Duodenal mucosa (tissue), 2 donors: Measurements from ENCODE around the gene GATAD2A.
"Not testable (repeated sequence)": the region's sequence is repeated elsewhere in the genome, so short reads cannot be mapped to it uniquely, and the experiment has no call there.

ENCODE experiments used
- H3K27ac ChIP-seq: one replicate; pipeline ENCODE4 v1.7.0; 2013; ENCODE audit warnings: low read depth, low read length
- H3K27me3 ChIP-seq, 2 donors: one replicate each; pipeline ENCODE4 v1.7.0; 2013; ENCODE audit warnings: low read length in 2 of 2, control low read depth in 1 of 2; ENCODE audit not compliant: insufficient read depth in 2 of 2, control insufficient read depth in 1 of 2
- H3K36me3 ChIP-seq, 2 donors: one replicate each; pipeline ENCODE4 v1.7.0; 2013; ENCODE audit warnings: low read length in 2 of 2, control low read depth in 1 of 2; ENCODE audit not compliant: insufficient read depth in 2 of 2, control insufficient read depth in 1 of 2
- H3K4me1 ChIP-seq, 2 donors: one replicate each; pipeline ENCODE4 v1.7.0; 2013; ENCODE audit warnings: low read length in 2 of 2, control low read depth in 1 of 2; ENCODE audit not compliant: insufficient read depth in 2 of 2, control insufficient read depth in 1 of 2
- H3K4me3 ChIP-seq, 2 donors: one replicate each; pipeline ENCODE4 v1.7.0; 2013; ENCODE audit warnings: low read length in 2 of 2, low read depth in 1 of 2
- H3K9ac ChIP-seq, 2 donors: one replicate each; pipeline ENCODE4 v1.7.0; 2013; ENCODE audit warnings: low read length in 2 of 2, low read depth in 1 of 2
- H3K9me3 ChIP-seq, 2 donors: one replicate each; pipeline ENCODE4 v1.7.0; 2013; ENCODE audit warnings: low read length in 2 of 2, control low read depth in 1 of 2; ENCODE audit not compliant: control insufficient read depth in 1 of 2

The GATAD2A gene

DNA sequence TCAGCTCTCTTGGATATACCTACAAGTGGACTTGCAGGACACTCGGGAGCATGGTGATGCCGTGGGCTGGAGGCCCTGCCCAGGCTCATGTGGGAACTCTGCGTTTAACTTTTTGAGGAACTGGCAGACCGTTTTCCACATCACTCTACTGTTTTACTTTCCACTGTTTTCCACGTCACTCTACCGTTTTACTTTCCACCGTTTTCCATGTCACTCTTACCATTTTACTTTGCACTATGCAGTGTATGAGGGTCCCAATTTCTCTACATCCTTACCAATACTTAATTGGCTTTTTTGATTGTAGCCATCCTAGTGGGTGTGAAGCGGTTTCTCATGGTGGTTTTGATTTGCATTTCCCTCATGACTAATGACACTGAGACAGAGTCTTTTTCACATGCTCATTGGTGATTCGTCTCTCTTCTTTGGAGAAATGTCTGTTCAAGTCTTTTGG is 40.5 kb downstream of the GATAD2A start:
- H3K27ac ChIP-seq, result no peak overlapping the region
- no peak overlapping the region for H3K4me3 ChIP-seq
- peaks cover 0 to 3% of the 10 kb centered on the region in 2 donors for H3K36me3 ChIP-seq
- H3K9me3 ChIP-seq, result no peaks in the 10 kb centered on the region
- no peaks in the 10 kb centered on the region for H3K27me3 ChIP-seq
- H3K4me1 ChIP-seq, result peaks cover 13 to 21% of the 10 kb centered on the region in 2 donors
- no peak overlapping the region for H3K9ac ChIP-seq

DNA sequence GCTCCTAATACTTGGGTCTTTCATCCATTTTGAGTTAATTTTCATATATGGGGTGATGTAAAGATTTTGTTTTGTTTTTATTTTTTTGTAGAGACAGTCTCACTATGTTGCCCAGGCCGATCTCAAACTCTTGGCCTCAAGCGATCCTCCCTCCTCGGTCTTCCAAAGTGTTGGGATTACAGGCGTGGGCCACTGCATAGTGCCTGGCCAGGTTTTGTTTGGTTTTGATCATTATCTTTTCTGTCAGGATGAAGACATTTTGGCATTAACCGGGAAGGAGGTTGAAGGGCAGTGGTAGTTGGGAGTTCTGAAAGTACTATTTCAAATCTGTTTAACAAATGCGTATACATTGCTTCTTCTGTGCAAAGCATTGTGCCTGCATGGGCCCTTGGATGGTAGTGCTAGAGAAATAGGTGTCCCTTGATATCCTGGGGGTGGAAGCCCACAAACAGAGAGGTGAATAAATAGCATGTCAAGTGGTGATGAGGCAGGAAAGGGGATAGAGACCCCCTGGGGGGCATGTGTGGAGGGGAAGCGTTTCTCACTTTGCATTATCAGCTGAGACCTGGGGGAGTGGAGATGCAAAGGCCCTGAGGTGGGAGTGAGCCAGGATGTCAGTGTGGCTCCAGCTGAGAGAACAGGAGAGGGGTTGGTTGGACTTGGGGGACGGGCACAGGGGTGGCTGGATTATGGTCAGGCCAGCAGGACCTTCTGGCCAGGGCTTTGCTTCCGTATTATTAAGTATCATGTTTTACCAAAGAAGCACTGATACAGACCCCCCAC is 41.4 kb downstream of the GATAD2A start:
- Histone ChIP-seq H3K27me3 (no peaks in the 10 kb centered on the region), H3K27ac (no peak overlapping the region), H3K9ac (no peak overlapping the region), H3K9me3 (no peaks in the 10 kb centered on the region), H3K36me3 (peaks cover 0 to 3% of the 10 kb centered on the region in 2 donors), H3K4me3 (no peak overlapping the region), H3K4me1 (peaks cover 14 to 27% of the 10 kb centered on the region in 2 donors)

DNA sequence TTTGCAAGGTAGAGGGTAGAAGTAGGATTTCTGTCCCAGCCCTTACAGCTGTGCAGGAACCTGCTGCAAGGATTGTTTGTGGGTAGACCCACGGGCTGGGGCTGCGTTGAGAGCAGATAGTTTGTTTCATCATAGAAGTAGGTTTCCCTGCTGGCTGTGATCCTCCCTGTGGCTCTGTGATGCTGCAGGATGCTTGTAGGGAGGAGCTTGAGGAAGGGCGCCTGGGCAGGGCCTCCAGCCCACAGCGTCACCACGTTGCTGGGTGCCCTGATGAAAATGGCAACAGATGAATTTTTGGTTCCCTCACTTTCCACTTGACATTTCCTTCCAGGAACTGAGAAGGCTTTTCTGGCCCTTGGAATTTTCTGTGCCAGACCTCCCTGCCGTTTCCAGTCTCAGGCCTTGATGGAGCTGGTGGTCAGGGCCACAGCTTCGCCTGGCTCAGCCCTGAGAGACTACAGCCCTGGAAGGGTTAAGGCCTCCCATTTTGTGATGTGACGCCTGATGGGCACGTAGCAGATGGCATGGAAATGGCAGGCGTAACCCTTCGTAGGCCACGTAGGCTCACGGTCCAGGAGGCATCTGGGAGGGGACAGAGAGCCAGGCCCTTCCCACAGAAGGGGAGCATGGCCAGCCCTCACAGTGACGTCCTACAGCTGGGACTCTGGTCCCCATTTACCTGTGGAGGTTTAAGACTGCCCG is 42.2 kb downstream of the GATAD2A start:
- Histone ChIP-seq H3K9ac (no peak overlapping the region), H3K4me3 (no peak overlapping the region), H3K9me3 (no peaks in the 10 kb centered on the region), H3K4me1 (peaks cover 22 to 35% of the 10 kb centered on the region in 2 donors), H3K36me3 (peaks cover 0 to 3% of the 10 kb centered on the region in 2 donors), H3K27me3 (no peaks in the 10 kb centered on the region), H3K27ac (no peak overlapping the region)

DNA sequence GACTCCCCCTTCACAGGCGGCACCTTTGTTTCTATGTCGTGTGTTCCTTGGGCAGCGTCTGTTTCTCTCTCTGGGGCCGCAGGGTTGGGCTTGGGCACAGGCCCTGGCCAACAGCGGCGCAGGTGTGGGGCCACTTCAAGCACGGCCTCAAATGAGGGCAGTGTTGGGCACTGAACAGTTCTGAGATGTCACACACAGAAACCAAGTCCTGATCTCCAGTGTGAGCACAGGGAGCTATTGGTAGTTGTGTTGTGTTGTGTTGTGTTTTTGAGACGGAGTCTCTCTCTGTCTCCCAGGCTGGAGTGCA is 42.7 kb downstream of the GATAD2A start:
- Histone ChIP-seq H3K9ac (no peak overlapping the region), H3K27ac (no peak overlapping the region), H3K27me3 (no peaks in the 10 kb centered on the region), H3K36me3 (peaks cover 0 to 3% of the 10 kb centered on the region in 2 donors), H3K4me3 (no peak overlapping the region), H3K4me1 (peaks cover 27 to 40% of the 10 kb centered on the region in 2 donors), H3K9me3 (no peaks in the 10 kb centered on the region)

DNA sequence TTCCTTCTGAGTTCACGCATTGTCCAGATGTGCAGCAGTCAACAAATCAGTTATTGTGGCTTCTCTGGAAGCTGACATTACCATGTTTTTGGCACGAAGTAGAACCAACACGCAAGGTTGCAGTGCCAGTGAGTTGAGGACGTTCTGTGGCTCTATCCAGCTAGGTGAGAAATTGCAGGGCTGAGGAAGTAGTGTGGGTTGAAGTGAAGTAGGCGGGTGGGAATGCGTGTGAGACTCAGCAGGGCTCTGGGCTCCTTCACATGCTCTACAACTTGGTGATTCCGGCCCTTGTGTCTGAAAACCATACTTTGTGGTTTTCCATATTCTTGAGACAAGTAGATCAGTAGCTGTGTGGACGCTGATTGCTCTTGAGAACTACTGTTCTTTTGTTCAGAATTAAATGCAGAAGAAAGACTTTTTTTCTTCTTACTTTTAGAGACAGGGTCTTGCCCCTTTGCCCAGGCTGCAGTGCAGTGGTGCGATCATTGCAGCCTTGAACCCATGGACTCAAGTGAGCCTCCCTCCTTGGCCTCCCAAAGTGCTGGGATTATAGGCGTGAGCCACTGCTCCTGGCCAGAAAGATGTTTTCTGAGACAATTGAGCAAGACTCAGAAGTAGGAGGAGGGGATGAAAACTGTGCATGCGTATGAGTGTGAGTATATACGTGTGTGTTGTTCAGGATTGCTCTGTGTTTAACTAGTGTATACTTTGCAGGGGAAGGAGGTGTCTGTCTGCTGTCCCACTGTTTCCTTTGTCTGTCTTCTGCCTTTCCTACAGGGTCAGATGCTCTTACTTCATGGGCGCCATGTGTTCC is 46.2 kb downstream of the GATAD2A start:
- no peak overlapping the region for H3K27ac ChIP-seq
- H3K4me1 ChIP-seq, result peaks cover 19 to 32% of the 10 kb centered on the region in 2 donors
- no peak overlapping the region for H3K9ac ChIP-seq
- no peaks in the 10 kb centered on the region for H3K9me3 ChIP-seq
- H3K36me3 ChIP-seq, result peaks cover 0 to 4% of the 10 kb centered on the region in 2 donors
- H3K4me3 ChIP-seq, result no peak overlapping the region
- no peaks in the 10 kb centered on the region for H3K27me3 ChIP-seq

DNA sequence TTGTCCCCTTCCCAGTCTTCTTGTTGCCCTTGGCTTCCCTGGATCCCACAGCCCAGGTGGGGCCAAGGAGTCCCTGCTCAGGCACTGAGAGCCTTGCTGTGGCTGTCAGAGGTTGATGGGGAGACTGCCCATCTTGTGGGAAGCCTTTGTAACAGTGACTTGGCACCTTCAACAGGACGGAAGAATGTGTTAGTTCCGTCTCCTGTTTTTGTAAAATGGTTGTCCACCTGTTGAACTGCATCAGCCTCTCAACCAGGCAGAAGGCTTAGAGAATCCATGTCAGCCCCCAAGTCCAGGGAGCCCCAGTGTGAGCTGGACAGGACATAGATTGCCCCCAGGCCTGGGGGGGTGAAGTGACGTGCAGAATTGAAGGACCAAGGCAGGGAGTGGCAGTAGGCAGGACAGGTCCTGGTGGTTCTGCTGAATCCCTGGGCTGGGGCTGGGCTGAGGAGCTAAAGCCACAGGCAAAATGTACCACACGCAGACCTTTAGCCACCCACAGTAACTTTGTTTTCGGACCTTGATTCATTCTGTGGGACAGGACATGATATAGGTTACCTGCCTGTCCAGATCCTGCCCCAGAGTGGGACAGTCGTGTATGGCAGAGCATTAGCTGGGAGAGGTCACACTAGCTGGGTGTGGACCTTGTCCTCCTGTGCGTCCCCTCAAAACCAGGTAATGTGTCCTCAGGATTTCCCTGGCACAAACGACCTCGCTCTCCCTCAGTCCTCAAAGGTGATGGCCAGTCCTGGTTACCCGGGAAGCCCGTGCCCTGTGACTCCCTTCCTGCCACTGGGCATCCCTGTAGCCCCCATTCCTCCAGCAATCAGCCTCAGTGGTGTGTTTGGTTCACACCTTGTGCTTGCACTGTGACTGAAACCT is 47.0 kb downstream of the GATAD2A start:
- no peak overlapping the region for H3K27ac ChIP-seq

DNA sequence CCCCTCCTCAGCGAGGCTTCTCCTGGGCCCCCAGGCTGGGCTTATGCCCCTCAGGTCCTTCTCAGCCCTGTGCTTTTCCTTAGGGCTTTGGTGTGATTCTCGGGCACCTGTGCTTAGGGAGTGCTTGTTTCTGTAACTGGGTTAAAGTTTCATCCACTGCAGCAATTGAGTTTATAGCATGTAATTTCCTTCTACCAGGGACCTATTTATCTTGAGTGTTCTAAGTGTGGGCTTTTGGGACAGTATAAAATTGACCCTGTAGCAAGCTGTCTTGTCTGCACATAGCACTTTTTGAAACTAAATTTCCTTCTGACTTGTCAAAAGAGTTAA is 47.6 kb downstream of the GATAD2A start:
- Histone ChIP-seq H3K4me1 (peaks cover 25 to 29% of the 10 kb centered on the region in 2 donors), H3K36me3 (peaks cover 0 to 9% of the 10 kb centered on the region in 2 donors), H3K4me3 (no peak overlapping the region), H3K27me3 (no peaks in the 10 kb centered on the region), H3K27ac (no peak overlapping the region), H3K9ac (no peak overlapping the region), H3K9me3 (no peaks in the 10 kb centered on the region)

More for the DNA sequence above, 47.0 kb downstream of the GATAD2A start:
- Histone ChIP-seq H3K4me3 (no peak overlapping the region), H3K27me3 (no peaks in the 10 kb centered on the region), H3K9ac (no peak overlapping the region), H3K4me1 (peaks cover 19 to 29% of the 10 kb centered on the region in 2 donors), H3K9me3 (no peaks in the 10 kb centered on the region), H3K36me3 (peaks cover 0 to 9% of the 10 kb centered on the region in 2 donors)

DNA sequence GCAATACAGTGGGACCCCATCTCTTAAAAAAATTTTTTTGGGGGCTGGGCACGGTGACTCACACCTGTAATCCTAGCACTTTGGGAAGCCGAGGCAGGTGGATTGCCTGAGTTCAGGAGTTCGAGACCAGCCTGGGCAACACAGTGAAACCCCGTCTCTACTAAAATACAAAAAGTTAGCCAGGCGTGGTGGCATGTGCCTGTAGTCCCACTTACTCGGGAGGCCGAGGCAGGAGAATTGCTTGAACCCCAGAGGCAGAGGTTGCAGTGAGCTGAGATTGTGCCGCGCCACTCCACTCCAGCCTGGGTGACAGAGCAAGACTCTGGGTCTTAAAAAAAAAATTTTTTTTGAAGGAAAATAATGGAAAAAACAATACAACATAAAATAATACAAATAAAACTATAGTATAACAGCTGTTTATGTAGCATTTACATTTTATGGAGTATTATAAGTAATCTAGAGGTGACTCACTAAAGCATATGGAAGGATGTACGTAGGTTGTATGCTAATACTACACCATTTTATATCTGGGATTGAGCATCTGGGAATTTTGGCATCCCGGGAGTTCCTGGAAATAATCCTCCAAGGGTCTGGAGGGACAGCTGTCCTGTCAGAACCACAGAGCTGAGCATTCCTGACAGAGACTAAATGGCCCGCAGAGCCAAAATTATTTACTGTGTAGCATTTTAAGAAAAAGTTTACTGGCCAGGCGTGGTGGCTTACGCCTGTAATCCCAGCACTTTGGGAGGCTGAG is 49.9 kb downstream of the GATAD2A start:
- not testable (repeated sequence) for H3K4me3 ChIP-seq, H3K27me3 ChIP-seq, H3K9ac ChIP-seq, H3K36me3 ChIP-seq, H3K9me3 ChIP-seq, H3K27ac ChIP-seq
- H3K4me1 ChIP-seq, result peaks cover 47 to 50% of the 10 kb centered on the region in 2 donors

DNA sequence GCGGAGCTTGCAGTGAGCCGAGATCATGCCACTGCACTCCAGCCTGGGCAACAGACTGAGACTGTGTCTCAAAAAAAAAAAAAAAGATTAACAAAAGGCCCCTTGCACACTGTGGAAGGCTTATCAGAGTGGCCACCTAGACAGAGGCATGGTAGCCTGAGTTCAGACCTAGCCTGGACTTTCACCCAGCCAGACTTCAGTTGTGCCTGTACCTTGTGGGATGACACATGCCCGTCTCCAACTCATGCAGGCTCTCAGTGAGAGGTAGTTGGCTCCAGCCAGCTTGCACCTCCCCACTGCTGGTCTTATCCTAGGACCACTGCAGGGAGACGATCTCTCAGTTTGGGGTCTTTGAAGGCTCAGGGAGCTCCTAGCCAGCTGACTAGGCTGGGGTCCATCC is 52.2 kb downstream of the GATAD2A start:
- Histone ChIP-seq H3K4me1 (peaks cover 59 to 61% of the 10 kb centered on the region in 2 donors), H3K9ac (no peak overlapping the region), H3K4me3 (no peak overlapping the region), H3K27ac (no peak overlapping the region), H3K36me3 (peaks cover 0 to 9% of the 10 kb centered on the region in 2 donors), H3K9me3 (no peaks in the 10 kb centered on the region), H3K27me3 (no peaks in the 10 kb centered on the region)
